Parathyroid adenoma (tissue), 2 donors: Measurements from ENCODE around the gene ATOSB.

Experiments used
- H2AFZ ChIP-seq: fragments of 300-600 bp; sonication (generic); one replicate; pipeline ENCODE4 v1.7.0; 2017; ENCODE audit warnings: antibody characterized with exemption, mild to moderate bottlenecking
- H3K27ac ChIP-seq: fragments of 300-600 bp; sonication (generic); one replicate; pipeline ENCODE4 v1.7.0; 2017
- H3K27me3 ChIP-seq: fragments of 300-600 bp; sonication (generic); one replicate; pipeline ENCODE4 v1.7.0; 2017; ENCODE audit warnings: low read length; ENCODE audit not compliant: control insufficient read depth, insufficient read depth
- H3K36me3 ChIP-seq: fragments of 300-600 bp; sonication (generic); one replicate; pipeline ENCODE4 v1.7.0; 2017; ENCODE audit warnings: low read length; ENCODE audit not compliant: control insufficient read depth, insufficient read depth
- H3K4me1 ChIP-seq: fragments of 300-600 bp; sonication (generic); one replicate; pipeline ENCODE4 v1.7.0; 2017; ENCODE audit warnings: control low read depth
- H3K4me2 ChIP-seq: fragments of 300-600 bp; sonication (generic); one replicate; pipeline ENCODE4 v1.7.0; 2017; ENCODE audit warnings: low read length
- H3K4me3 ChIP-seq: fragments of 300-600 bp; sonication (generic); one replicate; pipeline ENCODE4 v1.7.0; 2017; ENCODE audit warnings: low read depth, low read length
- H3K79me2 ChIP-seq: fragments of 300-600 bp; sonication (generic); one replicate; pipeline ENCODE4 v1.7.0; 2017; ENCODE audit warnings: control low read depth
- H3K9ac ChIP-seq: fragments of 300-600 bp; sonication (generic); one replicate; pipeline ENCODE4 v1.7.0; 2017; ENCODE audit warnings: mild to moderate bottlenecking
- H3K9me3 ChIP-seq: fragments of 300-600 bp; sonication (generic); one replicate; pipeline ENCODE4 v1.7.0; 2017; ENCODE audit warnings: low read length; ENCODE audit not compliant: control insufficient read depth
- CTCF ChIP-seq: fragments of 300-600 bp; sonication (generic); IDR thresholded peaks from one replicate; pipeline ENCODE4 v1.7.0; 2017; ENCODE audit warnings: antibody characterized with exemption, mild to moderate bottlenecking
- donor health status: primary hyperparathyroidism.

ATOSB gene

GRCh38 chr9:35067056-35067455 is 48.6 kb downstream of the ATOSB start:
- Histone ChIP-seq H3K4me3 (no peak overlapping the region), H2AFZ (no peak overlapping the region), H3K36me3 (no peaks in the 10 kb centered on the region), H3K27ac (no peak overlapping the region), H3K4me1 (peaks cover 15% of the 10 kb centered on the region), H3K9me3 (no peaks in the 10 kb centered on the region), H3K27me3 (no peaks in the 10 kb centered on the region), H3K79me2 (peaks cover 42% of the 10 kb centered on the region), H3K9ac (no peak overlapping the region), H3K4me2 (no peak overlapping the region)
- TF ChIP-seq CTCF, result no peak

GRCh38 chr9:35060548-35061207 is 55.0 kb downstream of the ATOSB start:
- H3K4me3 ChIP-seq, result no peak overlapping the region
- no peak overlapping the region for H2AFZ ChIP-seq
- H3K79me2 ChIP-seq, result no peaks in the 10 kb centered on the region
- no peak overlapping the region for H3K4me2 ChIP-seq
- H3K4me1 ChIP-seq, result no peaks in the 10 kb centered on the region
- H3K27ac ChIP-seq, result no peak overlapping the region
- H3K27me3 ChIP-seq, result no peaks in the 10 kb centered on the region
- H3K9me3 ChIP-seq, result no peaks in the 10 kb centered on the region
- TF ChIP-seq CTCF, result no peak
- H3K36me3 ChIP-seq, result no peaks in the 10 kb centered on the region
- H3K9ac ChIP-seq, result no peak overlapping the region

GRCh38 chr9:35059438-35059837 is 56.2 kb downstream of the ATOSB start:
- H3K36me3 ChIP-seq, result no peaks in the 10 kb centered on the region
- no peak for TF ChIP-seq CTCF
- no peaks in the 10 kb centered on the region for H3K27me3 ChIP-seq
- H3K4me2 ChIP-seq, result no peak overlapping the region
- H3K9ac ChIP-seq, result no peak overlapping the region
- no peaks in the 10 kb centered on the region for H3K79me2 ChIP-seq
- H3K4me1 ChIP-seq, result no peaks in the 10 kb centered on the region
- H3K4me3 ChIP-seq, result no peak overlapping the region
- H3K27ac ChIP-seq, result no peak overlapping the region
- no peaks in the 10 kb centered on the region for H3K9me3 ChIP-seq
- H2AFZ ChIP-seq, result no peak overlapping the region

GRCh38 chr9:35057271-35057620 is 58.4 kb downstream of the ATOSB start:
- no peaks in the 10 kb centered on the region for H3K27me3 ChIP-seq
- no peaks in the 10 kb centered on the region for H3K36me3 ChIP-seq
- no peaks in the 10 kb centered on the region for H3K9me3 ChIP-seq
- H2AFZ ChIP-seq, result no peak overlapping the region
- TF ChIP-seq CTCF, result no peak
- H3K9ac ChIP-seq, result no peak overlapping the region
- H3K79me2 ChIP-seq, result no peaks in the 10 kb centered on the region
- no peaks in the 10 kb centered on the region for H3K4me1 ChIP-seq
- H3K27ac ChIP-seq, result no peak overlapping the region
- H3K4me2 ChIP-seq, result no peak overlapping the region
- H3K4me3 ChIP-seq, result no peak overlapping the region

GRCh38 chr9:35056571-35057270 is 58.9 kb downstream of the ATOSB start:
- no peak for TF ChIP-seq CTCF
- no peaks in the 10 kb centered on the region for H3K4me1 ChIP-seq
- H3K9ac ChIP-seq, result no peak overlapping the region
- H3K27me3 ChIP-seq, result no peaks in the 10 kb centered on the region
- H3K4me3 ChIP-seq, result no peak overlapping the region
- no peaks in the 10 kb centered on the region for H3K36me3 ChIP-seq
- H3K4me2 ChIP-seq, result no peak overlapping the region
- H3K27ac ChIP-seq, result no peak overlapping the region
- no peak overlapping the region for H2AFZ ChIP-seq
- H3K9me3 ChIP-seq, result no peaks in the 10 kb centered on the region
- H3K79me2 ChIP-seq, result no peaks in the 10 kb centered on the region
